Embryonic facial prominence (tissue), 1 donor: ENCODE data around the gene PKD2L2.
"Not testable (repeated sequence)": the region's sequence is repeated elsewhere in the genome, so short reads cannot be mapped to it uniquely, and the experiment has no call there.

Source experiments
- DNase-seq: peaks from one replicate; pipeline ENCODE4 v3.0.0-alpha.2; 2016; ENCODE audit errors: extremely low spot score

Gene PKD2L2

DNA sequence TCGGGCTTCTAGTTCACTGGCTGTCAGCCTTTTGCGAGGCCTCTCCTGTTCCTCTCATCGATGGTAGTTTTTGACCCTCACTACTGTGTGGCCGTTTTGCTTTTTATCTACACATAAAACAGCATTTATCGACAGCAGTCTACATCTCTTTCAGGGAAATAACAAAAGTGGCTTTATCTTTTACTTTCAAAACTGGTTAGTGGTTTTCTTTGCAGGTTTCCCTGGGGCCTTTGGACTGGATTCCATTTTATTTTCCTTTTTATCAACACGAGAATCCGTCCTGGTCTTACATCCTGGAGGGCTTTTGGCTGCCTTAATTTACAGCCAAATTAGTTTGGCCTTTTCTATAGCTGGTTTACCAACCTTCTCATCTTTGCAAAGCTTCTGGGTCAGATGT is 793 bp upstream of the PKD2L2 start:
- no peak for DNase-seq

DNA sequence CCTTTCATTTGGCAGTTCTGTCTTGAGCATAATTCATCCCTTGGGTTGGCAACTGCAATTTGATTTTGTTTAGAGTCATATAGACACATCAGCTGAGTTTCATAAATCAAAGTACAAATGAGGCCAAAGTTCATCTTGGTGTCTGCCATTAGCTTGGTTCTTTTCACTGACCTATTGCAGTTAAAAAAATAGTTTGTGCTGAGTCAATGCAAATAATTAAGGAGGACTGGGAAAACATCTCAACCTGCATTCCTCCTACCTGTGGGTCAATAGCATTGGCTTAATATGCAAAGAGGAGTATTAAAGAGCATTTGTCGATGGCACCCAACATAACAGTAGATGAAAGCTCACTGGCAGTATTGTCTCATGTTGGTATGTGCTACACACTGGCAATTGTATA is 1.6 kb downstream of the PKD2L2 start:
- DNase-seq = no peak

DNA sequence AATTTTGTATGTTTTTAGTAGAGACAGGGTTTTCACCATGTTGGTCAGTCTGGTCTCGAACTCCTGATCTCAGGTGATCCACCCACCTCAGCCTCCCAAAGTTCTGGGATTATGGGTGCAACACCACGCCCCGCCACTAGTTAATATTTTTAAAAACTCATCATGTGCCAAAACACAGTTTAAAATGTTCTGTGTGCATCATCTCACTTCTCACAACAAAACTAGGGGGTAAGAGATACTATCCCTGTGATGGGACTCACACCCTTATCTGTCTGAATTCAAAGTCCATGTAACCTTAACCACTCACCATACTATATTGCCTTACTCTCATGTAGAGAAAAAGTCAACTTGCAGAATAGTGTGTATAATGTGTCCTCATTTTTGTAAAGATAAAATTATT is 2.6 kb downstream of the PKD2L2 start:
- no peak for DNase-seq

GRCh38 chr5:137894586-137894985 is 5.3 kb downstream of the PKD2L2 start:
- no peak for DNase-seq

DNA sequence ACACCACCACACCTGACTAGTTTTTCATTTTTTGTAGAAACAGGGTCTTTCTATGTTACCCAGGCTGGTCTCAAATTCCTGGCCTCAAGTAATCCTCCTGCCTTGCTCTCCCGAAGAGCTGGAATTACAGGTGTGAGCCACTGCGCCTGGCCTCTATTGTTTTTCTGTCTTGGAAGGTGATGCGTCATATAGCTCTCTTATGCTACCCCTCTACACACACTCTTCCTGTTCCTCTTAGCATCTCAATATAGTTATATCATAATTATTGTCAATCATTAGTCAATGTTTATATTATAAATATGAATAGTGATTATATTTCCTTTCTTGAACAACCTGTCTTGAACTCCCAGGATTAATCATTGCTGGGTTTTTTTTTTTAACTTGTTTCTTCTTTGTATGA is 7.3 kb downstream of the PKD2L2 start:
- DNase-seq = no peak

- no peak for DNase-seq
Measured at GRCh38 chr5:137899493-137899892, 10.2 kb downstream of the PKD2L2 start.

DNA sequence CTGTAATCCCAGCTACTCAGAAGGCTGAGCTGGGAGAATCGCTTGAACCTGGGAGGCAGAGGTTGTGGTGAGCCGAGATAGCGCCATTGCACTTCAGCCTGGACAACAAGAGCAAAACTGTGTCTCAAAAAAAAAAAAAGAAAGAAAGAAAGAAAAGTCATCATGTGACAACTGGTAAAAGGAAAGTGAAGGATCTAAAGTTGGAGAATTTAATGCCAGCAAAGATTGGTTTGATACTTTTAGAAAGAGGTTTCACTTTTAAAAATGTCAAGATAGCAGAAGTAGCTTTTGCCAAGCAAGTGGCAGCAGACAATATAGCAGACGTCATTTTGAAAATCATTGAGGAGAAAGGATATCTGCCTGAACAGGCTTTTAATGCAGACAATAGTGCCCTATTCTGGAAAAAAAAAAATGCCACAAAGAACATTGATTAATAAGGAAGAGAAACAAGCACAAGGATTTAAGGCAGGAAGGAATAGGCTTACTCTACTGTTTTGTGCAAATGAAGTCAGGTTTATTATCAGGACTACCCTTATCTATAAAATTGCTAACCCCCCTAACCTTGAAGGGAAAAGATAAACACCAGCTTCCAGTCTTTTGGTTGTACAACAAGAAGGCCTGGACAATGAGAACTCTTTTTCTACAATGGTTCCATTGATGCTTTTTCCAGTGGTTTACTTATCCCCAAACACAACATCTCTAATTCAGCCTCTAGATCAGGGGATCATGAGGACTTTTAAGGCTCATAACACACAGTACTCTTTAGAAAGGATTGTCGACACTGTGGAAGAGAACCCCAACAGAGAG is 12.0 kb downstream of the PKD2L2 start:
- no peak for DNase-seq

DNA sequence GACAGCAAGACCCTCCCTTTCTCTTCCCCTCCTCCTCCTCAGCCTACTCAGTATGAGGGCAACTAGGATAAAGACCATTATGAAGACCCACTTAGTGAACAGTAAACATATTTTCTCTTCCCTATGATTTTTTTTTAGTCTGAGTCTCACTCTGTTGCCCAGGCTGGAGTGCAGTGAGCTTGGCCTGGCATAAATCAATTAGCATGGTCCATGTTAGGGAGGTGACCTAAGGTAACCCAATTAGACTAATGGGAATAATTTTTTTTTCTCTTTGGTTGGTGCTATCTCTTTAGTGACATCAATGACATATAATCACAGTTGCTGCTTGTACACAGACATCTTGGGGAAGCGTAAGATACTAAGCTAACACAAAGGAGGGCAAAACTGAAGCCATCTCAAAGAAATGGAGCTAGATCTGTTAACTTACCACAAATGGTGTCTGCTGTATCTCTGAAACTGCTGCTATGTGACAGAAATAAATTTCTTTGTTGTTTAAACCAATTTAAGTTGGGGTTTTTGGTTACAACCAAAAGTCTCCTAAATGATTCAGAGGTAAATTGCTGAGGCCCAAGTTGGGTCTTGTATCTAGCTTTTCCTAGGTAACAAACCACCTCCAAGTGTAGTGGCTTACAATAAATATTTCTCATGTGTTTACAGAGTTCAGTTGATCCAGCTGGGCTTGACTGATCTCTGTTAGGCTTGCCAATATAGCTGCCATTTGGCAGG is 13.3 kb downstream of the PKD2L2 start:
- DNase-seq = no peak

DNA sequence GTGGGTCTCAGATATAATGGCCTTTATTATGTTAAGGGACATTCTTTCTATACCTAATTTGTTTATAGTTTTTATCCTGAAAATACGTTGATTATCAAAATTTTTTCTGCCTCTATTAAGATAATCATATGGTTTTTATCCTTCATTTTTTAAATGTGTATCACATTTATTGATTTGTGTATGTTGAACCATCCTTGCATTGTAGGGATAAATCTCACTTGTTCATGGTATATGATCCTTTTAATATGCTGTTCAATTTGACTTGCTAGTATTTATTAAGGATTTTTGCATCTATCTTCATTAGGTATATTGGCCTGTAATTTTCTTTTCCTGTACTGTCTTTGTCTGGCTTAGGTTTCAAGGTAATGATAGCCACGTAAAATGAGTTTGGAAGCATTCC is 25.5 kb downstream of the PKD2L2 start:
- DNase-seq = no peak

DNA sequence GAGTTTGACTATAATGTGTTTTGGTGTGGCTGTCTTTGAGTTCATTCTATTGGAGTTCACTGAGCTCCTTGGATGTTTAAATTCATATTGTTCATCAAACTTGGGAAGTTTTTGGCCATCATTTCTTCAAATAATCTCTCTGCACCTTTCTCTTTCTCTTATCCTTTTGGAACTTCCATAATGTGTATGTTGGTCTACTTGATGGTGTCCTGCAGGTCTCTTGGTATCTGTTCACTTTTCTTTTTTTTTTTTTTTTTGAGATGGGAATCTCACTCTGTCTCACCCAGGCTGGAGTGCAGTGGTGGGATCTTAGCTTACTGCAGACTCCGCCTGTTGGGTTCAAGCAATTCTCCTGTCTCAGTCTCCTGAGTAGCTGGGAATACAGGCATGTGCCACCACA is 27.7 kb downstream of the PKD2L2 start:
- DNase-seq = no peak

GRCh38 chr5:137921931-137922330 is 32.7 kb downstream of the PKD2L2 start:
- no peak for DNase-seq

DNA sequence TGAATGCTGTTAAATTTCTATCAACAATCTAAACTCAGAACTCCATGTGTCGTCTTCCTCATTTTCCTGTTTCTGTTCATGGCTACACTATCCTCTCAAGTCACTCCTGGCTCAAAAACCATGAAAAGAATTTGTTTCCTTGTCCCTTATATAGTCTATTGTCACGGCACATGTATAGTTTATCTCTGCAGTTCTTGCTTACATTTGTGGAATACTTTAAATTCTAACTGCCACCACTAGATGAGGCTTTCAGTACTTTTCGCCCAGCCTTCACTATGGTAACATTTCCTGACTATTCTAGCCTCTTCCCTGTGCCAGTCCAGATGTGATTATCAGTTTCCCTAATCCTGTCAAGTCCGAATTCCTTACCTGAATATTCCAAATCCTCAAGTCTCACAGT is 34.6 kb downstream of the PKD2L2 start:
- DNase-seq = no peak

DNA sequence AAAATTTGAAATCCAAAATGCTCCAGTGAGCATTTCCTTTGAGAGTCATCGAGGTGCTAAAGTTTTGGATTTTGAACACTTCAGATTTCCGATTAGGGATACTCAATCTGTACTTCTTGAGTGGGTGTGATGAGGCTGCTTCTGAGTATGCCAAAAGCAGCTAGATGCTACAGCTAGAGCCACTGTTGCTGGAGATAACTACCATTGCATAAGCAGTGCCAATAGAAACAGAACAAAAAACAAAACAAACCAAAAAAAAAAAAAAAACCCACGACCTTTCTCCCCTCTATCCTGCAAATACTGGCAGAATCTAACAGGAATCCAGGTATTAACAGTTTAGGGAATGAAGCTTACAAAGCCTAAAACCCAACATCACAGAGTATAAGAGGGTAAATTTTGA is 43.5 kb downstream of the PKD2L2 start:
- DNase-seq = no peak

- no peak for DNase-seq
Measured at GRCh38 chr5:137933491-137933911, 44.2 kb downstream of the PKD2L2 start.

- no peak for DNase-seq
Measured at GRCh38 chr5:137935190-137935589, 45.9 kb downstream of the PKD2L2 start.

DNA sequence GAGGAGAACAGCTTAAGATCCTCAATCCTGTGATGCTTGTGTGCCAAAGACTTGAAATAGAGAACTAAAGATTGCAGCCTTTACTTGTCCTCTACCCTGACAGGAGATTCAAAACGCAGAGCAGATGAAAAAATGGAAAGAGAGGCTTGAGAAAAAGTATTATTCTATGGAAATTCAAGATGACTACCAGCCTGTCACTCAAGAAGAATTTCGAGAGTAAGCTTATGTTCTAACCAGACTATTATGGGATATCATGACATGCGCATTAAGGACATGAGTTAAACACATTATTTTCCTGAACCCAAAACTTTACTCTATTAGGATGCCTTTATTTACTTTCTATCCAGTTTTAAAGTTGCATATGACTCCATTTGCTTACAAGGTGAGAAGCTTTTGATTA is 46.4 kb downstream of the PKD2L2 start:
- no peak for DNase-seq

DNA sequence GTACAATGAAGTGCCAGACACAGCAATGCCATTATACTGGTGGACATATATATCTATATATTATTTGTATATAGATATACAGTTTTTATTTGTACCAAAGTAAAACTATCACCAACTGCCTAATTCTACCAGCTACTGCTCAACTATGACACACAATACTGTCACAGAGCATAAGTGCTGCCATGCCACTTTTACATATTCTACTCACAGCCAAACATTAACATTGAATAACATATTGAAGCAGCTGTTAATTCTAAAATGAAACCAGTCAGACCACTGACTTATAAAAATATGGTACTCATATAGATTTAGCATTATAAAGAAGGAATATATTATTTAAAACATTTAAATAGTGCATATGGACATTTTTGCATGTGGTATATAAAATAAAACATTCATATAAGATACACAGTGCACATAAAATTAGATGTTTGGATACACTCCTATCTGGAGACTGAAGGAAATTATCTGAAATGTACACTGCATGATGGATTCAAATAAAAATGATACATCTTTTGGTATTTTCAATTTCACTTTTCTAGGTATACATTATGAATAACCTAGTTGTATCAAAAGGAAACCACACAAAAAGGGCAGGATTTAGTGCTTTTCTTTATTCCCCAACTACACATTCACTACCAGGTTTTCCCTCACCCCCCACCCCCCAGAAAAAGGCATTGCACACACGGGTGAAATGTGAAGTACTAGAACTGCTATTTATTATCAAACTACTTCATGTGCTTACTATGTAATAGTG is 48.9 kb downstream of the PKD2L2 start:
- no peak for DNase-seq

DNA sequence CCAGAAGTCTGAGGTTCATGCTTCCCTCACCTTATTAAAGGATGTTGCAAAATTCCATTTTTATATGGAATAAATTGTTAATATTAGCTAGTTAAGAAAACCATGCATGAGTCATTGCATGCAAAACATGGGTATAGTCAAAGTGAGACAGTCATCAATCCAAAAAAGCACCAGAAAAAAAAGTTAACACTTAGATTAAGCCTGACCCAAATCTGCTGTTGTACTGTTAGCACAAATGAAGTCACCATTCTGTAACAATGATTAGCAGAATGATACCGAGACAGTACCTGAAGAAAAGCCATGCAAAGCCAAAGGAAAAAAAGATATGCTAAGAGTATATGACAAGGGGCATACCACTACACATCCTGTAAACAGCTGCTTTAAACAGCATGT is 49.5 kb downstream of the PKD2L2 start:
- no peak for DNase-seq

DNA sequence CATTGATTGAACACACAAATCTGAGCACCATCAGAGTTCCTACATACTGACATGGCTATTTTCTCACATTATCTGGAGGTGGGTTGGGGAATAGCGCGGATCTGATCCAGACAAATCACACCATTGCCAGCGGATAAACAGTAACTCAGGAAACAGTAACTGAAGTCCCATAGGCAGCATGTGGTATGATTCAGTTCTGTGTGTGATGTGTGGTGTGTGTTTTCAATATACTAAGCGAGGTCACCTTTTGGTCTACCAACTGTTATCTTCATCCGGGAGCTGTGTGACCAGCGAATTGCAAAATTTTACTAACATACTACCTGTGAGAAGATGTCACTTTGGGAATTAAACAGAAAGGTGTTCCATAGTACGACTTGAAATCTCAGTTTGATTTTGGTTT is 50.1 kb downstream of the PKD2L2 start:
- DNase-seq = no peak

- DNase-seq = not testable (repeated sequence)
Measured at GRCh38 chr5:137944280-137944679, 55.0 kb downstream of the PKD2L2 start.

GRCh38 chr5:137945825-137946224 is 56.6 kb downstream of the PKD2L2 start:
- no peak for DNase-seq

DNA sequence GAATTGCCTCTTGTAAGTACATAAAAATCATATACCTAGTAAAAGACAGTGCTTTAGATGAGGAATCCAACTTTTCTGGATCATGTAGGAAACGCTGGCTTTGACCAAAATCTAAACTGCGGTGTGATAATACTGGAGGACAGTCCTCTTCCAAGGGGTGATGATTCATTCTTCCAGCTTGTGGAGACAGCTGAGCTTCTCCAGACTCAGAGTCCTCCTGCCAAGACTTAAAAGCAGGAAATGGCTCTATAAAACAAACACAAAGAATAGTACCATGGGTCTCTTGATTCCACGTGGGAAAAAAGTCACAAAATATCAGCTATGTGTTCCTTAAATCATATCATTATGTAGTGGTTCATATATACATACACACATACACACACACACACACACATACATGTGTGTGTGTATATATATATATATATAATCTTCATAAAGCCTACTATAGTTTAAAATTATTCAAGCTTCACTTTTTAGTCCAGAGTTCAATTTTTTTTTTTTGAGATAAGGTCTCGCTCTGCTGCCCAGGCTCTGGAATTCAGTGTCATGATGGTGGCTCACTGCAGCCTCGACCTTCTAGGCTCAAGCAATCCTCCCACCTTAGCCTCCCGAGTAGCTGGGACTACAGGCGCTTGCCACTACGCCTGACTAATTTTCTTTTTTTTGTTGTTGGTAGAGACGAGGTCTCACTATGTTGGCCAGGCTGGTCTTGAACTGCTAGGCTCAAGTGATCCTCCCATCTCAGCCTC is 65.0 kb downstream of the PKD2L2 start:
- DNase-seq = no peak
